Epidermal melanocyte (primary cell): Measurements from ENCODE around the gene YBX1.
"Not testable (repeated sequence)": the region's sequence is repeated elsewhere in the genome, so short reads cannot be mapped to it uniquely, and the experiment has no call there.

Source experiments
- DNase-seq: peaks from one replicate; pipeline ENCODE4 v3.0.0; 2011; ENCODE audit warnings: low spot score; ENCODE audit not compliant: insufficient read length

Gene YBX1

DNA sequence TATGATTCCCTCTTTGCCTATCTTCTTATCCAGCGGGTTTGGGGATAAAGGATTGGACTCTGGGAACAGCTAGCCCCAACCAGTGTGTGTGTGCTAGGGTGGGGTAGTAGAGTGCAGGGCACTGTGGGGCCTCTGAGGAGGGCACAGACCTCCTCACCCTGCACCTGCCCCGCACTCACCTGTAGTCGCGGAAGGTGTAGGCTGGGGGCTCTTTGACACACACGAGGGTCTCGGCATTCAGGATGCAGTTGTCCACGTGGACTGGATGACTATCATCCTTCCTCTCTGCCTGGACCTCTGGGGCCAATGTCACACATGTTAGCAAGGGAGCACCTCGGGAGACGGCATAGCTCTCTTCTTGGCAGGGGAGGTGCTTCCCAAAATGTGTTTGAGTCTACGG is 65.8 kb downstream of the YBX1 start:
- DNase-seq = no peak

DNA sequence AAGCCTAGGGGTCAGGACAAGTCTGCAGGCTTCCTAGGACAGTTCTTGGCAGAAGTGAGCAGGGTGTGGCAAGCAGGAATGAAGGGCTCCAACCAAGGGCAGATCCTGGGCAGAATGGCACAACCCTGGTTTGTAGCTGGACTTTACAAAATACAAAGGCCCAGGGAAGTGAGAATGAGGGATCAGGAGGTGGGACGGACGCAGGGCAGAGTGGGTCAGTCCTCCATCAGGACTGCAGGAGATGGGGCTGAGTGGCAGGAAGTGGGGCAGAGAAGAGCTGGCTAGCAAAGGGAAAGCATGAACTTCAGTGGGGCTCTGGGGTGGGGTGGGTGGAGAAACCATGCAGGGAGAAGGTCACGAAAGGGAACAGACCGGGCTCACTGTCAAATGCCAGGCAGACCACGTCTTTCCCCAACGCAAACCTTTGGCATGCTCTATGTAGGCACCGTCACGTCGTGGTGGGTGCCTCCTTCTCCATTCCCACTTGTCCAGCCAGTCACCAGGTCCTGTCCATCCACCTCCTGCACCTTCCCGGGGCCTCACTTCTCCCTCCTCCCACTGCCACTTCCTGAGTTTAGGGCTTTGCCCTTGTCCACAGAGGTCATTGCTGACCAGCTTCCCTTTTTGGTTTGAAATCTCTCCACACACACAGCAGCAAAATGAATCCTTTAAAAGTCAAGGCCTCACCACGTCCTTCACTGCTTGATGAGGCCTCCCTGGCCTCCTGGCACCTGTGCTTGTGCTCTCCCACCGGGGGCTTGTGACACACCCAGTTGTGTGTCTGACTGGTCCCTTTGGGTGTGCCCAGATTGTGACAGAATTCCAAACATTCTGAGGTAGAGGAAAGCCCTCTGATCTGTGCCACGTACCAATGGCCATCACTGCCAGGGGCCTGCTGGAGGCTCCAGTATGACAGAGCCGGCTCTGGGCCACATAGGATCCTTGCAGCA is 66.5 kb downstream of the YBX1 start:
- no peak for DNase-seq

DNA sequence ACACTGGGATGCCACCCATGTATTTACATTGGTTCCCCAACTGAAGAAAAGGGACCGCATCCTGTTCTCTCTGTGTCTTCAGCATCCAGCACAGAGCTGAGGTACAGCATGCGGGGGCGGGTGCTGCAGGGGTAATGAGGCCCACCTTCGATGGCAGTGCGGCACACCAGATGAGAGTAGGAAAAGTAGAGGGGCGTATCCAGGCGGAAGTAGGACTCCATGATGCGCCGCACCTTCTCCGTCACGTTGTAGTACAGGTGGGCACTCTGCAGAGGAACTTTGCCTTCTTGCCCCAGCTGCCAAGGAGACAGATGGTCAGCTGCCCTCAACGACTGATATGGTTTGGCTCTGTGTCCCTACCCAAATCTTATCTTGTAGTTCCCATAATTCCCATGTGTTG is 67.8 kb downstream of the YBX1 start:
- no peak for DNase-seq

DNA sequence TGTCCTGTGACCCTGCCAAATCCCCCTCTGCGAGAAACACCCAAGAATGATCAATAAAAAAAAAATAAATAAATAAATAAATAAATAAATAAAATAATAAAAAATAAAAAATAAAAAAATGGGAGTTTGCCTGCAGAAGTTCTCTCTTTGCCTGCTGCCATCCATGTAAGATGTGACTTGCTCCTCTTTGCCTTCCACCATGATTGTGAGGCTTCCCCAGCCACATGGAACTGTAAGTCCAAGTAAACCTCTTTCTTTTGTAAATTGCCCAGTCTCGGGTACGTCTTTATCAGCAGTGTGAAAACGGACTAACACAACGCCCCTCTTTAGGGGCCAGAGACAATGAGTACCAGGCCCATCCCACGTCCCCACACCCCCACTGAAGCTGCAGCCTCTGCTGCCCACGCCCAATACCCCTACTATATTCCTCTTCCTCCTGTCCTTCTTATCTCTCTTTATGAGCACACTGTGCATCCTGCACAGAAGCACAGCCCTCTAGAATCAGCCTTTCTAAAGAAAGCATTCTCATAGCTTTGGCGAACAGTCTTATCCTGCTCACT is 69.4 kb downstream of the YBX1 start:
- DNase-seq = not testable (repeated sequence)

DNA sequence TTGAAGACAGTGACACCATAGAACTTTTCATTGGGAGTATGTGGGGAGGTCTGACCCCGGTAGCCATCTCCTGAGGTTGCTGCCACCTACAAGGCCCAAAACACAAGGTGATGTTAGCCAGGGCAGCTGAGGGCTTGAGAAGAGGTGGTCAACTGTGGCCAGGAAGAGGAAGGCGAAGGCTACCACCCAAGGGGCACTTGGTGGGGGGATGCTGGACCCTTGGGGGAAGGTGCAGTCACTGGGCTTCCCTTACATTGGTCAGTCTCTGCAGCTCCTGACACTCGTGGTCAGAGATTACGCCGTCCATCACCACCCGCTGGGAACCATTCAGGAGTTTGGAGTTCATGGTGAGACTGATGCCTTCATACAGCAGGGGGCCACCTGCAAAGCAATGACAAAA is 70.1 kb downstream of the YBX1 start:
- DNase-seq = no peak

DNA sequence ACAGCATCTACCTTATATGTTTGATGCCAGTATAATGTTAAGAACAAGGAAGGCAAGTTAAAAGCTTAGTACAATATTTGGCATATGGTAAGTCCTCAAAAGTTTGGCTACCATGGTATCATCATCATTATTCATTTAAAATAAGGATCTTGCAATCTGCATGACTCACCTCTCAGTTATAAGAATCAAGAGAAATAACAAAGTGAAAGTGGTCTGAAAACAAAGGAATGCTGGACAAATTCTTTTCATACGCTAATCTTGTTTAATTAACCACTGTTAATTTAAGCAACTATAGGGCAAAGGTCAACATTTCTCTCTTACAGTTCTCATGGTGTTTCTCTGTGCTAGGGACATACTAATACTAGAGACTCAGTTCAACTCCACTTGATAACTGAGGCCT is 70.9 kb downstream of the YBX1 start:
- DNase-seq = no peak
